GM13976 (cell line): ENCODE results near the gene CYB5R4.

Source experiments
- DNase-seq: peaks from one replicate; pipeline ENCODE4 v3.0.0; 2012; ENCODE audit warnings: low spot score
- in situ Hi-C: fragments of 300-500 bp; cut with MboI; formaldehyde crosslinking; loops from one replicate; pipeline ENCODE4 v1.12.0; 2022; ENCODE audit warnings: low sequenced_read_pairs, mixed read lengths, inconsistent platforms; ENCODE audit not compliant: unreplicated experiment
- TF ChIP-seq, protein P1 (sequence below): IDR thresholded peaks from 2 replicates; pipeline ENCODE4 v1.5.1; 2012; ENCODE audit warnings: borderline replicate concordance, mild to moderate bottlenecking; ENCODE audit not compliant: insufficient read depth; ENCODE audit errors: extremely low read depth, missing control alignments, control extremely low read depth

Gene CYB5R4

DNA sequence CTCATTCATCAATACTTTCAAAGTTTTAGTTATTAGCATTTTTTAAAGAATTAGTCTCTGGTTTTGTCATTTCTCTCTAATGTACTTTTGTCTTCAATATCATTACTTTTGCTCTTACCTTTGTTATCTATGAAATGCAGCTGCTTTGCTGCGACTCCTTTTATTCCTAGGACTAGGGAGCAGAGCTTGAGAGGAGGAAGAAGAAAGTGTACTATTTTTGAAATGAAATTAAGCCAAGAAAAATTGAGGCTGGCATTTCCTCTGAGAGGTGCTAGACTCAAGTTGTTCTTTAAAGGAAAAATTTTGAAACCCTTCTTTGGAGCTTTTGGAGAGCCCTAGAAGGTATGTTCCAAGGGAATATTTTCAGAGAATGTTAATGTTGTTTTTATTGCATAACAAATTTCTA is 125.8 kb downstream of the CYB5R4 start:
- TF ChIP-seq, protein P1, sequence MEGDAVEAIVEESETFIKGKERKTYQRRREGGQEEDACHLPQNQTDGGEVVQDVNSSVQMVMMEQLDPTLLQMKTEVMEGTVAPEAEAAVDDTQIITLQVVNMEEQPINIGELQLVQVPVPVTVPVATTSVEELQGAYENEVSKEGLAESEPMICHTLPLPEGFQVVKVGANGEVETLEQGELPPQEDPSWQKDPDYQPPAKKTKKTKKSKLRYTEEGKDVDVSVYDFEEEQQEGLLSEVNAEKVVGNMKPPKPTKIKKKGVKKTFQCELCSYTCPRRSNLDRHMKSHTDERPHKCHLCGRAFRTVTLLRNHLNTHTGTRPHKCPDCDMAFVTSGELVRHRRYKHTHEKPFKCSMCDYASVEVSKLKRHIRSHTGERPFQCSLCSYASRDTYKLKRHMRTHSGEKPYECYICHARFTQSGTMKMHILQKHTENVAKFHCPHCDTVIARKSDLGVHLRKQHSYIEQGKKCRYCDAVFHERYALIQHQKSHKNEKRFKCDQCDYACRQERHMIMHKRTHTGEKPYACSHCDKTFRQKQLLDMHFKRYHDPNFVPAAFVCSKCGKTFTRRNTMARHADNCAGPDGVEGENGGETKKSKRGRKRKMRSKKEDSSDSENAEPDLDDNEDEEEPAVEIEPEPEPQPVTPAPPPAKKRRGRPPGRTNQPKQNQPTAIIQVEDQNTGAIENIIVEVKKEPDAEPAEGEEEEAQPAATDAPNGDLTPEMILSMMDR, result no peak
- in situ Hi-C loops, result no loop called here
- DNase-seq, result no peak

DNA sequence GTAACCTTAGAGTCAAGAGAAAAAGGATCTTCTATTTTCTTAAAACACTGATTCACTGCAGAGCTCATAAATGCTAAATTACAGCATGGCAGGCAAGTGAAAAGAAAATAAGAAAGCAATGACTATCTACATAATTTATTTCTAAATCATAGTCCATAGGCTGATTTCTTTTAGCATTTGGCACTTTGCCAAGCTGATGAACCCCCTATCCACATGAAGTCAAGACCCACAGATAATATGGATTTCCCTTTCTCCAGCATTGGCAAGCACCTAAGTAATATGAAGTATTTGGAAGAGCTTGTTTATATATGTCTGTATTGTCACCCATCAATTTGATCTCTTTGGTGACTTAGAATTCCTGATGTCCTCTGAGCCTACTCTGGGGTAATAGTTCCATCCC is 126.2 kb downstream of the CYB5R4 start:
- DNase-seq, result no peak
- in situ Hi-C loops, result no loop called here
- TF ChIP-seq, protein P1, result no peak

DNA sequence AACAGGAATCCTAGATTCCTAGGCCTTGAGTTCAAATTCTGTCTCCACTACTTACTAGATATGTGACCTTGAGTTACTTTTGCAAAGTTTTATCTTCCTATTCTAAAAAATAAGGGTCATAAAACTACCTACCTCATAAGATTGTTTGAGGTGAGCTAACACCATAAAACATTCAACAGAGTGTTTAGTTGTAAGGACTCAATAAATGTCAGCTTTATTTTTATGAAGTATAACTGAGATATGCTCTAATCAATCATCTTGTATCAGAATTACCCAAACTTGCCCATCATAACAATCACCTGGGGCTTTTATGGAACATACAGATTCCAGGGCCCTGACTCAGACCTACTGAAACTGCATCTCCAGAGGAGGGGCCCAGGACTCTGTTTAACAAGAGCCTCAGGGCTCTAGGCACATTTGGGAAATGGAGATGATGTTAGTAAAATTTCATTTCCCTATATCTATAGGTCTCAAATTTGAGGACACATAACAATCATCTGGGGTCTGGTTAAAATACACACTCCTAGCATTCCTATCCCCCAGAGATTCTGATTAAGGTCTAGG is 138.6 kb downstream of the CYB5R4 start:
- TF ChIP-seq, protein P1, result no peak
- in situ Hi-C loops, result no loop called here
- no peak for DNase-seq

DNA sequence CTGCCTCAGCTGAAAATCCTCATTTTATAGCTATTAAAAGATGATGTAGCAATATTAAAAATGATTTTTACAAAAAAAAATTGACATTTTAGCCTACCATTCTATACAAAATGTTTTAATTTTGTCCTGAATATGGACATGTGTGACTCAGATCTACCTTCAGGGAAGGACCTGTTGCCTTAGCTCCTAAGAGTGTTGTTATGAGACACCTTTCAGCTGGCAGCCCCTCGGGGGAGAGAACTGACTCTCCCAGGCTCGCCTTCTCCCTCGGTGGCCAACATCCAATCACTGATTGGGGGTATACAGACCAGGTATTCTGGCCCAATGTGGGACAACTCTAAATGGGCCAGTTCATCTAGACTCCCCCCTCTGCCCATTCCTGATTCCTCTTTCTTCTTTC is 141.6 kb downstream of the CYB5R4 start:
- in situ Hi-C loops, result no loop called here
- TF ChIP-seq, protein P1, result no peak
- no peak for DNase-seq

DNA sequence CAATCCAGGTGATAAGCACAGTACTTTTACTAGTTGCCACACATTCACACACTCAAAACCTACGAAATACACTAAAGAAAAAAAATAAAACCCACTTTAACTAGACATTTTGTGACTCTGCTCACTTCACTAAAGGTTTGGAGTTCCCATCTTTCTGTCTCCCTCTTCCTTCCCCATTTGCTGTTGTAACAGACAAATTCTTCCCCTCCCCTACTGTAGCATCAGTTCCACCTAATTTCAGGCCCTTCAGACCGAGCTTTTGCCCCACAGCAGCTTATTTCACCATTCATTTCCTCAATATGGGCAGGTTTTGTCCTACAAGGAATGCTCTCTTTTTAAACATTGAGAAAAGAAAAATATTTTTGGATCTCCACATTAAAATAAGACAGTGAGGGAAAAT is 142.7 kb downstream of the CYB5R4 start:
- TF ChIP-seq, protein P1, result no peak
- DNase-seq, result no peak
- in situ Hi-C loops, result no loop called here

DNA sequence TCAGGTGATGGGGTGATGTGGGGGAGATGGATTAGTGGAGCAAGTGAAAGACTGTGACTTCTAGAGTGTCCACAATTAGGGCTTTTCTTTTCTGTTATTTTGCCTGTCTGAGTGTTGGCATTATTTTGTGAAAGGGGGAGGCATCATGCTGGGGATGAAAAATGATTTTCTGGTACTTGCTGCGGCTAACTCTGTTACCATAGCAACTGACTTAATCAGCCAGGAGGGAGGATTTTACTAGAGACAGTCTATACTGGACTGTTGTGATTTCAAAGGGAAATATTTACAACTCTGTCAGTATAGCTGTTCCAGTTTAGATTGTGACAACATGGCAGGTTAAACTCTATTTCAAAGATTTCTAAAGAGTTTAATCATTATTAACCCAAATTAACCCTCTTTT is 143.6 kb downstream of the CYB5R4 start:
- TF ChIP-seq, protein P1, result no peak
- in situ Hi-C loops, result no loop called here
- no peak for DNase-seq

DNA sequence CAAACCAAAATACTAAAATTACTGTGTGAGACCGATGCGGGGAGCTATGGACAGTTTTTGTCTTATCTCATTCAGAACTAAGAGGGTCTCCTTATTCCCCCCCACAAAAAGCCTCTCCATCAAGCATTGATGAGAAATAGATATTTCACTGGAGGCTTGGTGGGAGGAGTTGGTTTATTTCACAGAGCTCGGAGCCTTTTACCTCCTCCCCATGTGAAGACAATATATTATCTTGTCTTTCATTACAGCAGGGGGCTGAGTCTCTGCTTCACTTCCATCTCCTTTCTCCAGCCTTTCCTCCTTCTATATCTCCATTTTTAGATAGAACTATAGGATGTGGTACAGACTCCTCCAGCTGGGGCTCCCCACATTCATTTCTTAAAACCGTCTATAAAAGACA is 144.2 kb downstream of the CYB5R4 start:
- TF ChIP-seq, protein P1, result no peak
- in situ Hi-C loops, result no loop called here
- DNase-seq, result no peak
